Transverse colon (tissue), 3 donors: ENCODE results near the gene PRKCB.

Experiments
- EP300 ChIP-seq: sonication (generic); formaldehyde crosslinking; IDR thresholded peaks from one replicate; pipeline ENCODE4 v1.6.1; 2017; ENCODE audit warnings: antibody characterized with exemption, low read depth
- TF ChIP-seq, protein P1 (sequence below), 5 experiments: fragments of 200-600 bp in 3 of 5; fragments of 450-650 bp in 2 of 5; sonication (generic) in 3 of 5; IDR thresholded peaks; 1 replicate in 2 of 5; 2 replicates in 3 of 5; pipeline ENCODE4 v1.5.1; 2016 to 2017; ENCODE audit warnings: antibody characterized with exemption in 5 of 5, inconsistent platforms in 3 of 5, mild to moderate bottlenecking in 2 of 5, moderate library complexity in 1 of 5

DNA sequence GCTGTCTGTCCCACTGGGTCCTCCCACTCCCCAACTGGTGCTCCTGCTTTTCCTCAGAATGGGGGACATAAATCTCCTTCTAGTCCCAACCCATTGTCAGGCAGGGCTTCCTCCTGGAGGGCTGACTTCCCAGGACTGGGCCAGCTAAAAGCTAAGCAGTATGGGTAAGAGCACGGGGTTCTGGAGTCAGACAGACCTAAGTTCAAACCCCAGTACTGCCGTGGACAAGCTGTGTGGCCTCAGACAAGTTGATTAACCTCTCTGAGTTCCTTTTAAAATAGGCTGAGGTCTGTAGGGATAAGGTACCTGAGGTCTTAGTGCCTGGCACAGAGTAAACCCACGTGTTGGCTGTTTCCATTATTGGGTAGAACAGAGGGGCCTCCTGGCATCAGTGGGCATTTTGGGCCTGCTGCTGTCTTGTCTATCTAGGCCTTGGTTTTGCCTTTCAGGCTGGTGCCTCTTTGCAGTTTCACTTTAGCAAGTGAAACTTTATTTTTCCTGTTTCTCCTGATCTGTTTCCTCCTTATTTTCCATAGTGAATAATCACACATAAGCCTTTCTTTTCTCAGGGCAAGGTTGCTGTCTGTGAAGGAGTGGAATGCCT lies 114.6 kb downstream of the PRKCB start:
- TF ChIP-seq, protein P1, sequence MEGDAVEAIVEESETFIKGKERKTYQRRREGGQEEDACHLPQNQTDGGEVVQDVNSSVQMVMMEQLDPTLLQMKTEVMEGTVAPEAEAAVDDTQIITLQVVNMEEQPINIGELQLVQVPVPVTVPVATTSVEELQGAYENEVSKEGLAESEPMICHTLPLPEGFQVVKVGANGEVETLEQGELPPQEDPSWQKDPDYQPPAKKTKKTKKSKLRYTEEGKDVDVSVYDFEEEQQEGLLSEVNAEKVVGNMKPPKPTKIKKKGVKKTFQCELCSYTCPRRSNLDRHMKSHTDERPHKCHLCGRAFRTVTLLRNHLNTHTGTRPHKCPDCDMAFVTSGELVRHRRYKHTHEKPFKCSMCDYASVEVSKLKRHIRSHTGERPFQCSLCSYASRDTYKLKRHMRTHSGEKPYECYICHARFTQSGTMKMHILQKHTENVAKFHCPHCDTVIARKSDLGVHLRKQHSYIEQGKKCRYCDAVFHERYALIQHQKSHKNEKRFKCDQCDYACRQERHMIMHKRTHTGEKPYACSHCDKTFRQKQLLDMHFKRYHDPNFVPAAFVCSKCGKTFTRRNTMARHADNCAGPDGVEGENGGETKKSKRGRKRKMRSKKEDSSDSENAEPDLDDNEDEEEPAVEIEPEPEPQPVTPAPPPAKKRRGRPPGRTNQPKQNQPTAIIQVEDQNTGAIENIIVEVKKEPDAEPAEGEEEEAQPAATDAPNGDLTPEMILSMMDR (IDR thresholded peaks at IDR 0.05): no peak
- no peak for TF ChIP-seq EP300
